A549 (cell line): ENCODE results near the gene ARHGAP26. TPM values are rescaled to one million over a fixed set of nuclear protein-coding genes. Genes with fewer than 3 reads are reported as not detected.

Experiments used
- ATAC-seq, 2 experiments: fragments of 200-7000 bp in 1 of 2; fragments of >200 bp in 1 of 2; cut with Nextera tagmentation in 1 of 2; cut with Tn5 transposase in 1 of 2; 3 replicates each; pipeline versions ENCODE4 v1.8.0 to v1.9.1; 2018 to 2020; ENCODE audit warnings: mild to moderate bottlenecking in 1 of 2, moderate library complexity in 1 of 2
- CTCF ChIA-PET: fragments of 300-600 bp; sonication (Branson Sonifier 250); formaldehyde crosslinking; extraction: SDS; loops from one replicate; lab custom pipeline; 2021; ENCODE audit warnings: antibody characterized with exemption, inconsistent platforms; lab: Yijun Ruan, JAX
- POLR2A ChIA-PET: fragments of 350-600 bp; formaldehyde crosslinking; extraction: SDS; loops from one replicate; lab custom pipeline; 2021; ENCODE audit warnings: antibody characterized with exemption, inconsistent platforms; lab: Yijun Ruan, JAX
- DNase-seq, 2 experiments: peaks; one replicate each; pipeline versions ENCODE4 v3.0.0 to v3.0.0-alpha.2; 2011 to 2016; ENCODE audit warnings: low read depth in 1 of 2, low spot score in 1 of 2
- FAIRE-seq: peaks from 2 replicates; lab custom pipeline; 2011; peaks lifted over from hg19 to GRCh38; lab: Jason Lieb, UNC
- H3K27ac ChIP-seq, 2 experiments: fragments of >200 bp; sonication (Bioruptor Twin); formaldehyde crosslinking; 3 replicates each; pipeline ENCODE4 v1.5.1; 2016 to 2017
- H3K4me1 ChIP-seq: fragments of >200 bp; sonication (Bioruptor Twin); formaldehyde crosslinking; 3 replicates; pipeline ENCODE4 v1.6.1; 2016
- H3K4me2 ChIP-seq: fragments of >200 bp; sonication (Bioruptor Twin); formaldehyde crosslinking; 3 replicates; pipeline ENCODE4 v1.6.1; 2016
- H3K4me3 ChIP-seq: fragments of >200 bp; sonication (Bioruptor Twin); formaldehyde crosslinking; 3 replicates; pipeline ENCODE4 v1.5.1; 2016
- H3K9me3 ChIP-seq: fragments of >200 bp; sonication (Bioruptor Twin); formaldehyde crosslinking; 3 replicates; pipeline ENCODE4 v1.6.1; 2016
- ATOH8 ChIP-seq: fragments of 250-450 bp; sonication (Bioruptor Pico); IDR thresholded peaks from 2 replicates; pipeline ENCODE4 v1.5.0; 2020; ENCODE audit warnings: low read depth, mild to moderate bottlenecking, moderate library complexity
- BCL3 ChIP-seq: fragments of >200 bp; sonication (Bioruptor Twin); formaldehyde crosslinking; IDR thresholded peaks from 3 replicates; pipeline ENCODE4 v1.6.1; 2016
- CBX8 ChIP-seq: fragments of 200-600 bp; sonication (generic); IDR thresholded peaks from 2 replicates; pipeline ENCODE4 v1.6.1; 2016
- CEBPB ChIP-seq, 2 experiments: fragments of >200 bp in 1 of 2; sonication (Bioruptor Twin) in 1 of 2; formaldehyde crosslinking in 1 of 2; IDR thresholded peaks; 2 replicates each; pipeline ENCODE4 v1.6.1; 2012 to 2016
- CHD4 ChIP-seq: fragments of 200-600 bp; sonication (generic); IDR thresholded peaks from 2 replicates; pipeline ENCODE4 v1.6.1; 2016; ENCODE audit warnings: antibody characterized with exemption, mild to moderate bottlenecking, borderline replicate concordance
- EHMT2 ChIP-seq: fragments of 200-600 bp; sonication (generic); IDR thresholded peaks from 2 replicates; pipeline ENCODE4 v1.6.1; 2016; ENCODE audit warnings: antibody characterized with exemption, low read depth, mild to moderate bottlenecking, moderate library complexity
- FOSL2 ChIP-seq, 2 experiments: fragments of 450-650 bp in 1 of 2; fragments of >200 bp in 1 of 2; sonication (Bioruptor Twin) in 1 of 2; formaldehyde crosslinking; IDR thresholded peaks; 2 replicates each; pipeline versions ENCODE4 v1.5.0 to v1.6.1; 2016 to 2020; ENCODE audit warnings: mild to moderate bottlenecking in 1 of 2, moderate library complexity in 1 of 2
- FOXS1 ChIP-seq: fragments of 250-450 bp; sonication (Bioruptor Pico); IDR thresholded peaks from 2 replicates; pipeline ENCODE4 v1.5.0; 2020; ENCODE audit warnings: mild to moderate bottlenecking, moderate library complexity
- GATA3 ChIP-seq: IDR thresholded peaks from 2 replicates; pipeline ENCODE4 v1.6.1; 2012; ENCODE audit warnings: borderline replicate concordance
- HDAC2 ChIP-seq: fragments of 200-600 bp; sonication (generic); IDR thresholded peaks from 2 replicates; pipeline ENCODE4 v1.6.1; 2016
- HOXA7 ChIP-seq: fragments of 250-450 bp; sonication (Bioruptor Pico); IDR thresholded peaks from 2 replicates; pipeline ENCODE4 v1.5.0; 2020; ENCODE audit warnings: mild to moderate bottlenecking, moderate library complexity
- HOXB13 ChIP-seq: fragments of 250-450 bp; sonication (Bioruptor Pico); IDR thresholded peaks from 2 replicates; pipeline ENCODE4 v1.5.0; 2020; ENCODE audit warnings: low read depth, mild to moderate bottlenecking, moderate library complexity
- JUN ChIP-seq, 2 experiments: fragments of >200 bp; sonication (Bioruptor Twin); formaldehyde crosslinking; IDR thresholded peaks; 2 replicates in 1 of 2; 3 replicates in 1 of 2; pipeline ENCODE4 v1.6.1; 2016 to 2017
- JUNB ChIP-seq: fragments of >200 bp; sonication (Bioruptor Twin); formaldehyde crosslinking; IDR thresholded peaks from 2 replicates; pipeline ENCODE4 v1.6.1; 2016
- KDM1A ChIP-seq: fragments of 200-600 bp; sonication (generic); IDR thresholded peaks from 2 replicates; pipeline ENCODE4 v1.6.1; 2016; ENCODE audit warnings: low read depth, mild to moderate bottlenecking
- MAFK ChIP-seq: fragments of 450-650 bp; IDR thresholded peaks from 2 replicates; pipeline ENCODE4 v1.6.1; 2014; ENCODE audit not compliant: partially characterized antibody
- MAX ChIP-seq: IDR thresholded peaks from 2 replicates; pipeline ENCODE4 v1.6.1; 2012
- MAZ ChIP-seq: fragments of 150-350 bp; IDR thresholded peaks from 2 replicates; pipeline ENCODE4 v1.6.1; 2014; ENCODE audit warnings: antibody characterized with exemption, low read depth, low read length, borderline replicate concordance
- NFE2L2 ChIP-seq: fragments of 150-350 bp; conservative IDR thresholded peaks from 2 replicates; pipeline ENCODE4 v1.6.1; 2014; ENCODE audit warnings: low read length
- PHF8 ChIP-seq: fragments of 200-600 bp; sonication (generic); IDR thresholded peaks from 2 replicates; pipeline ENCODE4 v1.6.1; 2016; ENCODE audit warnings: low read depth, mild to moderate bottlenecking, antibody characterized with exemption, moderate library complexity, borderline replicate concordance
- RNF2 ChIP-seq: fragments of 200-600 bp; sonication (generic); IDR thresholded peaks from 2 replicates; pipeline ENCODE4 v1.6.1; 2016; ENCODE audit warnings: low read depth, mild to moderate bottlenecking, antibody characterized with exemption, moderate library complexity, borderline replicate concordance
- SREBF2 ChIP-seq: fragments of 450-650 bp; IDR thresholded peaks from 2 replicates; pipeline ENCODE4 v1.6.1; 2014; ENCODE audit warnings: mild to moderate bottlenecking, moderate library complexity
- WGBS: methylation state at CpG from one replicate; pipeline ENCODE4 v1.1.6; 2017; ENCODE audit errors: missing lambda C conversion rate; 5-methylcytosine and 5-hydroxymethylcytosine counted together
- polyA plus RNA-seq, 4 experiments: library from polyadenylated mRNA; depleted of rRNA in 3 of 4; stranded (reverse); fragments of >200 nt; fragmentation: RNase III in 1 of 4; extraction: RNeasy Plus Mini Kit Qiagen cat#74134 plus additional on column Dnase treatment in 1 of 4; gene quantifications; 2 replicates in 3 of 4; 3 replicates in 1 of 4; pipeline ENCODE4 v1.2.3, GENCODE V29; 2011 to 2017
- TF ChIP-seq, protein P1 (sequence below): fragments of 250-450 bp; sonication (Bioruptor Pico); IDR thresholded peaks from 2 replicates; pipeline ENCODE4 v1.5.0; 2021; ENCODE audit warnings: mild to moderate bottlenecking, moderate library complexity, borderline replicate concordance
- TF ChIP-seq, protein P2 (sequence below): fragments of 150-350 bp; IDR thresholded peaks from 2 replicates; pipeline ENCODE4 v1.6.1; 2014; ENCODE audit warnings: low read depth, mild to moderate bottlenecking, low read length
- TF ChIP-seq, protein P3 (sequence below): fragments of >200 bp; sonication (Bioruptor Twin); formaldehyde crosslinking; IDR thresholded peaks from 2 replicates; pipeline ENCODE4 v1.6.1; 2016

The ARHGAP26 gene
- polyA plus RNA-seq, 2 of the 4 experiments (the other 2 are of a cell fraction), result 6.6 to 19.1 TPM

- TF ChIP-seq, protein P1, sequence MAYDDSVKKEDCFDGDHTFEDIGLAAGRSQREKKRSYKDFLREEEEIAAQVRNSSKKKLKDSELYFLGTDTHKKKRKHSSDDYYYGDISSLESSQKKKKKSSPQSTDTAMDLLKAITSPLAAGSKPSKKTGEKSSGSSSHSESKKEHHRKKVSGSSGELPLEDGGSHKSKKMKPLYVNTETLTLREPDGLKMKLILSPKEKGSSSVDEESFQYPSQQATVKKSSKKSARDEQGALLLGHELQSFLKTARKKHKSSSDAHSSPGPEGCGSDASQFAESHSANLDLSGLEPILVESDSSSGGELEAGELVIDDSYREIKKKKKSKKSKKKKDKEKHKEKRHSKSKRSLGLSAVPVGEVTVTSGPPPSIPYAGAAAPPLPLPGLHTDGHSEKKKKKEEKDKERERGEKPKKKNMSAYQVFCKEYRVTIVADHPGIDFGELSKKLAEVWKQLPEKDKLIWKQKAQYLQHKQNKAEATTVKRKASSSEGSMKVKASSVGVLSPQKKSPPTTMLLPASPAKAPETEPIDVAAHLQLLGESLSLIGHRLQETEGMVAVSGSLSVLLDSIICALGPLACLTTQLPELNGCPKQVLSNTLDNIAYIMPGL (CRISPR knock-in tag), result no peak
- no peak for TF ChIP-seq SREBF2
- no peak for TF ChIP-seq EHMT2
- TF ChIP-seq MAZ, result no peak
- no peak for TF ChIP-seq MAX
- TF ChIP-seq JUN (IDR thresholded peaks at IDR 0.05), result no peak
- TF ChIP-seq, all 56 proteins: peak for 0
Observed at GRCh38 chr5:143248391-143248790, 478.2 kb downstream of the ARHGAP26 start (continued).

DNA sequence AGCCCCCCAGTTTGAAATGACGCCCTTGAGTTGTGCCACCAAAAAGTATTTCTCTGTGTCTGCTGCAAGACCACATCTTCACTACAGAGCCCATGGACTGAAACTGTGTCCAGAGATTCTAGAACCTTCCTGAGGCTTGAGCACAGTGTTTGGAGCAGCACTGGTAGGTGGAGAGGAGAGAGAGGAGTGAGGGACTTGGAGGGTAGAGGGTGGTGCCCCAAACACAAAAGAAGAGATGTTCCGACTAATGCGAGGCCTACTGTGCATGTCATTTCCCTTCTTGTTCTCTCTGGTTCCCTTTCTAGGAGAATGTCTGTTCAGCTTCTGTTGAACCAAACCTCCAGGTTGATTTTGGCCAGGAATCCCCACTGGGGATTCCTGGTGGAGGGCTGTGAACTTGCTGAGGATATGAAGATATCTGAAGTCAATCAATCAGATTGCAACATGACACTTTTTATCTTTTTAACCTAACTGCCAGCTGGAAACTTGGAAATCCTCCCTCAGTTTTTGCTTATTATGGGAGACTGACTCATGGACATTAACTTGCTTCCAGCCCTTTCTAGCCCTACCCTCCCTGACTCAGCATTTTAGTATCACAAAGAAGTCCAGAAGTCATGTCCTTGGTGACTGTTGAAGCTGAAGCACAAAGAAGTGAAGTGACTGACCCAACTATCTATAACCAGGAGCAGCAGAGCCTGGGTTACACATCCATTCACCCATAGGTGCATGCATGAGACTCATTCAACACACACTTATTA, 478.8 kb downstream of the ARHGAP26 start:
- H3K9me3 ChIP-seq, result no peaks in the 10 kb centered on the region
- POLR2A ChIA-PET, result no interaction called here
- no peak overlapping the region for H3K4me3 ChIP-seq
- peak overlapping the region; percentile 39 for H3K4me2 ChIP-seq
- peaks cover 48% of the 10 kb centered on the region for H3K4me1 ChIP-seq
- peak in 1 of 2 experiments; percentile 68 for DNase-seq
- CTCF ChIA-PET, result interaction anchor here (0.9 kb wide), 1 partner anchor 10 kb away, joined by 3 read pairs; no protein-coding TSS in a partner anchor
- no peak for ATAC-seq
- FAIRE-seq, result peak; percentile 13
- WGBS, result 96% methylated on average over 3 of the region's 3 CpGs
- TF ChIP-seq MAFK (peak; percentile 99), CHD4 (no peak), GATA3 (peak; percentile 14; the same call in 1 of the 2 replicates), NFE2L2 (peak; percentile 69), JUNB (peak; percentile 65), HOXA7 (CRISPR knock-in tag) (no peak), FOSL2 (IDR thresholded peaks at IDR 0.05) (0 out of 2 replicates have a peak, but pooled peaks have one; percentile 16), FOSL2 (CRISPR knock-in tag; IDR thresholded peaks at IDR 0.05) (0 out of 2 replicates have a peak, but pooled peaks have one; percentile 49), CEBPB (IDR thresholded peaks at IDR 0.05) (peak; percentile 22 to 48; a peak in 2 of 4 replicates)
- peak overlapping the region; percentile 69 to 92 for H3K27ac ChIP-seq

DNA sequence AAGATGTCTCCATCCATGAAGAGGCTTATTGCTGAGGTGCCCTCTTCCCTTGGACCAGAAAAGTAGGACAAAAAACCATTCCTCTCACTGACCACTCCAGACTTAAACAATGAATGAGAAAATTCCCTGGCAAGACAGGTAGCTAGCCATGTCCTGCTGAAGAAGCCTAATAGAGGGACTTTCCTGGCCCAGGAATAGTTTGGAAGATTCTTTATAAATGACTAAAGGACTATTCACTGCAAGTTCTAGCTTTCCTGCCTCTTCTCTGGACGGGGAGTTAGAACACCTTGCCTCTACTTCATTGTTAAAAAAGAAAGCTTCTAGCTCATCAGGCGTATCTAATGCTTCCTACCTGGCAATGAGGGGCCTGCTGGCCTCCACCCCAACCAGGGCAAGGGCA, 479.7 kb downstream of the ARHGAP26 start:
- 85% methylated on average over 2 of the region's 2 CpGs for WGBS
- no peak for TF ChIP-seq HDAC2
- TF ChIP-seq HOXB13, result no peak
- no peak for TF ChIP-seq GATA3
- TF ChIP-seq CBX8, result no peak
- peak overlapping the region; percentile 69 to 92 for H3K27ac ChIP-seq
- H3K4me2 ChIP-seq, result peak overlapping the region; percentile 39; the same call in 2 of the 3 replicates
- DNase-seq, result no peak
- CTCF ChIA-PET, result interaction anchor here (0.8 kb wide), 1 partner anchor 9 kb away, joined by 3 read pairs; no protein-coding TSS in a partner anchor
- POLR2A ChIA-PET, result no interaction called here
- no peak overlapping the region for H3K4me3 ChIP-seq
- peaks cover 40% of the 10 kb centered on the region for H3K4me1 ChIP-seq
- FAIRE-seq, result no peak
- no peak for ATAC-seq
- H3K9me3 ChIP-seq, result no peaks in the 10 kb centered on the region

GRCh38 chr5:143251190-143251589, 481.0 kb downstream of the ARHGAP26 start:
- Histone ChIP-seq H3K9me3 (no peaks in the 10 kb centered on the region), H3K4me3 (no peak overlapping the region), H3K27ac (peak overlapping the region in 1 of 2 experiments; percentile 92; a peak in 4 of 6 replicates), H3K4me1 (peaks cover 29% of the 10 kb centered on the region), H3K4me2 (no peak overlapping the region)
- FAIRE-seq (no peak), ATAC-seq (no peak), DNase-seq (no peak)
- POLR2A ChIA-PET, result no interaction called here
- CTCF ChIA-PET, result no interaction called here
- WGBS, result 94% methylated on average over 3 of the region's 3 CpGs
- TF ChIP-seq CHD4, result no peak
- TF ChIP-seq GATA3, result no peak
- no peak for TF ChIP-seq MAFK
- no peak for TF ChIP-seq BCL3
- TF ChIP-seq PHF8, result no peak
- no peak for TF ChIP-seq KDM1A
- TF ChIP-seq RNF2, result no peak
- no peak for TF ChIP-seq FOXS1 (CRISPR knock-in tag)
- TF ChIP-seq ATOH8 (CRISPR knock-in tag), result no peak
- TF ChIP-seq, protein P2, sequence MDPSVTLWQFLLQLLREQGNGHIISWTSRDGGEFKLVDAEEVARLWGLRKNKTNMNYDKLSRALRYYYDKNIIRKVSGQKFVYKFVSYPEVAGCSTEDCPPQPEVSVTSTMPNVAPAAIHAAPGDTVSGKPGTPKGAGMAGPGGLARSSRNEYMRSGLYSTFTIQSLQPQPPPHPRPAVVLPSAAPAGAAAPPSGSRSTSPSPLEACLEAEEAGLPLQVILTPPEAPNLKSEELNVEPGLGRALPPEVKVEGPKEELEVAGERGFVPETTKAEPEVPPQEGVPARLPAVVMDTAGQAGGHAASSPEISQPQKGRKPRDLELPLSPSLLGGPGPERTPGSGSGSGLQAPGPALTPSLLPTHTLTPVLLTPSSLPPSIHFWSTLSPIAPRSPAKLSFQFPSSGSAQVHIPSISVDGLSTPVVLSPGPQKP, result no peak
- TF ChIP-seq, protein P3, sequence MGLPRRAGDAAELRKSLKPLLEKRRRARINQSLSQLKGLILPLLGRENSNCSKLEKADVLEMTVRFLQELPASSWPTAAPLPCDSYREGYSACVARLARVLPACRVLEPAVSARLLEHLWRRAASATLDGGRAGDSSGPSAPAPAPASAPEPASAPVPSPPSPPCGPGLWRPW, result no peak
